B cell (primary cell): Measurements from ENCODE around the gene BRD4. TPM values are rescaled to one million over a fixed set of nuclear protein-coding genes. Genes with fewer than 3 reads are reported as not detected.
A peak's percentile ranks its signal among the peaks of the same experiment; 100 is the strongest.

Experiments
- ATAC-seq: fragments of 200-7000 bp; cut with Tn5 transposase; one replicate; pipeline ENCODE4 v1.10.0; 2021; ENCODE audit warnings: low read depth, mild to moderate bottlenecking, moderate number of reproducible peaks, moderate library complexity
- CTCF ChIA-PET: fragments of 350-600 bp; sonication (Branson Sonifier 250); formaldehyde crosslinking; loops from one replicate; lab custom pipeline; 2021; ENCODE audit warnings: antibody characterized with exemption, inconsistent platforms; lab: Charles Lee
- POLR2A ChIA-PET: fragments of 350-600 bp; sonication (Branson Sonifier 250); formaldehyde crosslinking; loops from one replicate; lab custom pipeline; 2021; ENCODE audit warnings: antibody characterized with exemption; lab: Charles Lee
- DNase-seq: peaks from one replicate; pipeline ENCODE4 v3.0.0; 2013
- H2AFZ ChIP-seq: 2 replicates; pipeline ENCODE4 v1.6.1; 2012; ENCODE audit warnings: mild to moderate bottlenecking, low read depth, low read length; ENCODE audit not compliant: insufficient read depth, poor library complexity, severe bottlenecking
- H3K27ac ChIP-seq, 2 donors: 1 replicate in 1 of 2; 2 replicates in 1 of 2; pipeline ENCODE4 v1.5.1; 2012 to 2013; ENCODE audit warnings: low read length in 2 of 2, mild to moderate bottlenecking in 2 of 2, moderate library complexity in 1 of 2
- H3K27me3 ChIP-seq, 4 experiments: fragments of 200-600 bp in 1 of 4; sonication (generic) in 1 of 4; replicated peaks in 1 of 4; 1 replicate in 2 of 4; 2 replicates in 2 of 4; pipeline versions ENCODE4 v1.6.1 to v1.7.0; 2013 to 2016; ENCODE audit warnings: low read length in 3 of 4, mild to moderate bottlenecking in 2 of 4, mixed read lengths in 1 of 4, moderate library complexity in 1 of 4; ENCODE audit not compliant: insufficient read depth in 4 of 4, control insufficient read depth in 3 of 4; ENCODE audit errors: control extremely low read depth in 1 of 4
- H3K36me3 ChIP-seq, 2 experiments: replicated peaks in 1 of 2; 1 replicate in 1 of 2; 2 replicates in 1 of 2; pipeline versions ENCODE4 v1.6.1 to v1.7.1; 2013; ENCODE audit warnings: low read length in 1 of 2; ENCODE audit not compliant: insufficient read depth in 2 of 2, control insufficient read depth in 1 of 2; ENCODE audit errors: control extremely low read depth in 1 of 2, extremely low read depth in 1 of 2
- H3K4me1 ChIP-seq, 2 donors: fragments of 200-600 bp in 1 of 2; sonication (generic) in 1 of 2; 1 replicate in 1 of 2; 2 replicates in 1 of 2; pipeline versions ENCODE4 v1.5.1 to v1.6.1; 2013 to 2017; ENCODE audit warnings: low read length in 2 of 2; ENCODE audit not compliant: control insufficient read depth in 2 of 2, insufficient read depth in 2 of 2
- H3K4me2 ChIP-seq: replicated peaks from 2 replicates; pipeline ENCODE3; 2012; ENCODE audit warnings: mild to moderate bottlenecking, low read depth, low read length; ENCODE audit not compliant: poor library complexity, severe bottlenecking
- H3K4me3 ChIP-seq, 5 experiments: fragments of 200-600 bp in 1 of 5; sonication (generic) in 1 of 5; 1 replicate in 3 of 5; 2 replicates in 2 of 5; pipeline versions ENCODE4 v1.5.1 to v1.7.0; 2011 to 2016; ENCODE audit warnings: low read length in 4 of 5, mild to moderate bottlenecking in 4 of 5, low read depth in 2 of 5, control low read depth in 1 of 5, moderate library complexity in 1 of 5; ENCODE audit not compliant: insufficient read depth in 1 of 5; ENCODE audit errors: control extremely low read depth in 1 of 5, extremely low read depth in 1 of 5
- H3K79me2 ChIP-seq: fragments of 200-600 bp; sonication (generic); one replicate; pipeline ENCODE4 v1.6.0; 2016; ENCODE audit warnings: low read length; ENCODE audit not compliant: control insufficient read depth, insufficient read depth
- H3K9ac ChIP-seq: fragments of 200-600 bp; sonication (generic); 2 replicates; pipeline ENCODE4 v1.6.1; 2017; ENCODE audit warnings: mild to moderate bottlenecking, low read length, moderate library complexity
- H3K9me3 ChIP-seq, 3 donors: one replicate each; pipeline versions ENCODE4 v1.6.1 to v1.7.1; 2013; ENCODE audit warnings: low read length in 2 of 3; ENCODE audit not compliant: control insufficient read depth in 2 of 3, insufficient read depth in 1 of 3; ENCODE audit errors: control extremely low read depth in 1 of 3
- H4K20me1 ChIP-seq: 2 replicates; pipeline ENCODE4 v1.6.0; 2012; ENCODE audit warnings: mild to moderate bottlenecking, low read length; ENCODE audit not compliant: insufficient read depth, control insufficient read depth, poor library complexity, severe bottlenecking
- H3K27ac Mint-ChIP-seq: one replicate; pipeline ENCODE4 v1.8.0; 2021; ENCODE audit warnings: mixed read lengths
- H3K27me3 Mint-ChIP-seq: one replicate; pipeline ENCODE4 v1.8.0; 2021; ENCODE audit warnings: mixed read lengths
- H3K4me1 Mint-ChIP-seq: one replicate; pipeline ENCODE4 v1.8.0; 2021; ENCODE audit warnings: mixed read lengths
- H3K4me3 Mint-ChIP-seq: one replicate; pipeline ENCODE4 v1.8.0; 2021; ENCODE audit warnings: mixed read lengths
- H3K9me3 Mint-ChIP-seq: one replicate; pipeline ENCODE4 v1.8.0; 2022; ENCODE audit warnings: mixed read lengths; ENCODE audit not compliant: insufficient read depth
- CTCF ChIP-seq: fragments of 200-600 bp; IDR thresholded peaks from one replicate; pipeline ENCODE4 v1.8.0; 2022; ENCODE audit warnings: antibody characterized with exemption, mild to moderate bottlenecking
- EZH2 ChIP-seq: IDR thresholded peaks from 2 replicates; pipeline ENCODE4 v1.6.1; 2012; ENCODE audit warnings: borderline replicate concordance, low read depth, mild to moderate bottlenecking, moderate library complexity, low read length; ENCODE audit not compliant: insufficient read depth, poor library complexity, severe bottlenecking
- WGBS: methylation state at CpG from one replicate; pipeline ENCODE4 v1.1.5; 2013; ENCODE audit warnings: missing lambda C conversion rate; ENCODE audit not compliant: insufficient coverage; 5-methylcytosine and 5-hydroxymethylcytosine counted together
- intact Hi-C: fragments of 100-400 bp; cut with micrococcal nuclease; formaldehyde crosslinking; loops from one replicate; pipeline ENCODE4 v1.10.0; 2022
- polyA plus RNA-seq: library from polyadenylated mRNA; depleted of rRNA; stranded (reverse); fragments of >200 nt; gene quantifications from 2 replicates; pipeline ENCODE4 v1.2.3, GENCODE V29; 2012
- total RNA-seq, 2 donors: library from RNA; stranded (reverse); fragments of 120-200 nt in 1 of 2; gene quantifications; 1 replicate in 1 of 2; 2 replicates in 1 of 2; pipeline versions ENCODE4 v1.2.3 to v1.2.4, GENCODE V29; 2013 to 2022

Gene BRD4
- total and polyA plus RNA-seq, 2 donors (not counting 1 experiment from before 2014, with no cell fraction given): 30.7 to 209 TPM

- H4K20me1 ChIP-seq: peaks cover 86% of the 10 kb centered on the region
- H3K4me2 ChIP-seq: no peak overlapping the region
- H3K27ac Mint-ChIP-seq: peak overlapping the region; percentile 56
- no peak for DNase-seq
- no peaks in the 10 kb centered on the region for H3K27me3 Mint-ChIP-seq
- no peaks in the 10 kb centered on the region for H3K9me3 Mint-ChIP-seq
- peaks cover 0 to 4% (median 0%) of the 10 kb centered on the region in 3 donors for H3K9me3 ChIP-seq
- ATAC-seq: no peak
- TF ChIP-seq CTCF: no peak
- TF ChIP-seq EZH2: no peak
- no peak overlapping the region for H3K27ac ChIP-seq
- POLR2A ChIA-PET: no interaction called here
- peaks cover 17% of the 10 kb centered on the region for H3K79me2 ChIP-seq
- 96% methylated on average over 7 of the region's 9 CpGs for WGBS
- CTCF ChIA-PET: interaction anchor here (0.6 to 0.7 kb wide), 2 partner anchors 245 to 1235 kb away, joined by 3 to 4 read pairs; no protein-coding TSS in a partner anchor
- no peak overlapping the region for H3K4me3 ChIP-seq
- peaks cover 0 to 81% of the 10 kb centered on the region in 2 experiments for H3K36me3 ChIP-seq
- H3K27me3 ChIP-seq: no peaks in the 10 kb centered on the region
- intact Hi-C loops: no loop called here
- no peak overlapping the region for H3K9ac ChIP-seq
- H3K4me1 Mint-ChIP-seq: no peaks in the 10 kb centered on the region
- no peaks in the 10 kb centered on the region for H3K4me1 ChIP-seq
- no peak overlapping the region for H3K4me3 Mint-ChIP-seq
- no peak overlapping the region for H2AFZ ChIP-seq
Observed at GRCh38 chr19:15241259-15241910, 91.0 kb downstream of the BRD4 start.

- Histone ChIP-seq H4K20me1 (peaks cover 83% of the 10 kb centered on the region), H3K4me2 (no peak overlapping the region), H3K27me3 (no peaks in the 10 kb centered on the region), H3K4me1 (no peaks in the 10 kb centered on the region), H2AFZ (no peak overlapping the region), H3K36me3 (peaks cover 0 to 81% of the 10 kb centered on the region in 2 experiments), H3K9ac (no peak overlapping the region), H3K9me3 (peaks cover 0 to 4% (median 0%) of the 10 kb centered on the region in 3 donors), H3K4me3 (no peak overlapping the region), H3K79me2 (peaks cover 17% of the 10 kb centered on the region), H3K27ac (no peak overlapping the region)
- H3K4me1 Mint-ChIP-seq: no peaks in the 10 kb centered on the region
- no peak overlapping the region for H3K4me3 Mint-ChIP-seq
- H3K9me3 Mint-ChIP-seq: no peaks in the 10 kb centered on the region
- ChIA-PET POLR2A (no interaction called here), CTCF (no interaction called here)
- ATAC-seq (no peak), DNase-seq (no peak)
- H3K27me3 Mint-ChIP-seq: no peaks in the 10 kb centered on the region
- 98% methylated on average over 9 of the region's 9 CpGs for WGBS
- TF ChIP-seq CTCF (no peak), EZH2 (no peak)
- intact Hi-C loops: no loop called here
- H3K27ac Mint-ChIP-seq: no peak overlapping the region
Observed at GRCh38 chr19:15240515-15240914, 91.8 kb downstream of the BRD4 start.
